Spleen (tissue), 7 donors: Measurements from ENCODE around the gene SEMA3F.

ENCODE experiments used
- POLR2A ChIP-seq, 3 donors: fragments of 450-650 bp; IDR thresholded peaks; one replicate each; pipeline ENCODE4 v1.5.1; 2017; ENCODE audit warnings: antibody characterized with exemption in 3 of 3, mild to moderate bottlenecking in 1 of 3
- TF ChIP-seq, protein P1 (sequence below), 11 experiments: fragments of 200-600 bp in 7 of 11; fragments of 450-650 bp in 4 of 11; sonication (generic) in 4 of 11; IDR thresholded peaks in 8 of 11; conservative IDR thresholded peaks in 3 of 11; 1 replicate in 7 of 11; 2 replicates in 4 of 11; pipeline versions ENCODE4 v1.4.0 to v1.8.0; 2016 to 2021; ENCODE audit warnings: antibody characterized with exemption in 11 of 11, inconsistent platforms in 4 of 11, mild to moderate bottlenecking in 1 of 11
- donor health status: DM: no; HTN: no; CAD: no; lungs with moderate emphysema.
- donor health status: DM: no; HTN: no; CAD: no.
- donor health status: DM: no; HTN: no; CAD: no.

DNA sequence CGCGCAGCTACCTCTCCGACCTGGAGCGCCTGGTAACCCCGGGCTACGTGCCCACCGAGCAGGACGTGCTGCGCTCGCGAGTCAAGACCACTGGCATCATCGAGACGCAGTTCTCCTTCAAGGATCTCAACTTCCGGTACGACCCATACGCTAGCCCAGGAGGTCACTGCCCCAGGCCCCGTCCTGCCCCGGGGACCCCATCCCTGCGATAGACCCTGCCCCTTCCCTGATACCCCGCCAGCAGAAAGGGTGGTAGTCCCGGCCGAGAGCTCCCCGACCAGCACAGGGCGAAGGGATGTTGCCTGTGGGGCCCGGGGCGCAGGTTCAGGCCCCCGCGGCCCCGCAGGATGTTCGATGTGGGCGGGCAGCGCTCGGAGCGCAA, 38.6 kb downstream of the SEMA3F start:
- TF ChIP-seq, protein P1, sequence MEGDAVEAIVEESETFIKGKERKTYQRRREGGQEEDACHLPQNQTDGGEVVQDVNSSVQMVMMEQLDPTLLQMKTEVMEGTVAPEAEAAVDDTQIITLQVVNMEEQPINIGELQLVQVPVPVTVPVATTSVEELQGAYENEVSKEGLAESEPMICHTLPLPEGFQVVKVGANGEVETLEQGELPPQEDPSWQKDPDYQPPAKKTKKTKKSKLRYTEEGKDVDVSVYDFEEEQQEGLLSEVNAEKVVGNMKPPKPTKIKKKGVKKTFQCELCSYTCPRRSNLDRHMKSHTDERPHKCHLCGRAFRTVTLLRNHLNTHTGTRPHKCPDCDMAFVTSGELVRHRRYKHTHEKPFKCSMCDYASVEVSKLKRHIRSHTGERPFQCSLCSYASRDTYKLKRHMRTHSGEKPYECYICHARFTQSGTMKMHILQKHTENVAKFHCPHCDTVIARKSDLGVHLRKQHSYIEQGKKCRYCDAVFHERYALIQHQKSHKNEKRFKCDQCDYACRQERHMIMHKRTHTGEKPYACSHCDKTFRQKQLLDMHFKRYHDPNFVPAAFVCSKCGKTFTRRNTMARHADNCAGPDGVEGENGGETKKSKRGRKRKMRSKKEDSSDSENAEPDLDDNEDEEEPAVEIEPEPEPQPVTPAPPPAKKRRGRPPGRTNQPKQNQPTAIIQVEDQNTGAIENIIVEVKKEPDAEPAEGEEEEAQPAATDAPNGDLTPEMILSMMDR (IDR thresholded peaks at IDR 0.05 in 8 of 11, conservative IDR thresholded peaks at IDR 0.05 in 3 of 11): no peak
- TF ChIP-seq POLR2A (IDR thresholded peaks at IDR 0.05): no peak
